SK-N-SH treated with all-trans-retinoic acid at 6 μM for 48 hours (cell line): Measurements from ENCODE around the gene MRPS6.

Experiments
- ATAC-seq: fragments of 200-7000 bp; cut with Tn5 transposase; 3 replicates; pipeline ENCODE4 v1.9.1; 2020; ENCODE audit warnings: mild to moderate bottlenecking, moderate library complexity
- ARNTL ChIP-seq: fragments of 450-650 bp; formaldehyde crosslinking; IDR thresholded peaks from 2 replicates; pipeline ENCODE4 v1.5.0; 2020; ENCODE audit warnings: low read depth, mild to moderate bottlenecking, moderate library complexity, borderline replicate concordance
- BACH2 ChIP-seq: fragments of 250-450 bp; sonication (Bioruptor Pico); IDR thresholded peaks from 2 replicates; pipeline ENCODE4 v1.9.0; 2021; ENCODE audit warnings: mild to moderate bottlenecking, borderline replicate concordance
- CSDC2 ChIP-seq: fragments of 250-450 bp; sonication (Bioruptor Pico); IDR thresholded peaks from 2 replicates; pipeline ENCODE4 v1.5.0; 2020; ENCODE audit warnings: mild to moderate bottlenecking, moderate library complexity
- ESRRG ChIP-seq: fragments of 250-450 bp; sonication (Bioruptor Pico); IDR thresholded peaks from 2 replicates; pipeline ENCODE4 v1.6.1; 2021; ENCODE audit warnings: mild to moderate bottlenecking
- GLIS3 ChIP-seq: fragments of 250-450 bp; sonication (Bioruptor Pico); IDR thresholded peaks from 2 replicates; pipeline ENCODE4 v1.5.0; 2020; ENCODE audit warnings: mild to moderate bottlenecking, moderate library complexity
- ISL1 ChIP-seq: fragments of 250-450 bp; sonication (Bioruptor Pico); IDR thresholded peaks from 2 replicates; pipeline ENCODE4 v2.1.2; 2022; ENCODE audit warnings: mild to moderate bottlenecking, moderate library complexity
- OSR1 ChIP-seq: fragments of 250-450 bp; sonication (Bioruptor Pico); IDR thresholded peaks from 2 replicates; pipeline ENCODE4 v1.8.0; 2022; ENCODE audit warnings: moderate library complexity, mild to moderate bottlenecking, inconsistent platforms
- PPARA ChIP-seq: fragments of 250-450 bp; sonication (Bioruptor Pico); IDR thresholded peaks from 2 replicates; pipeline ENCODE4 v1.5.0; 2020; ENCODE audit warnings: mild to moderate bottlenecking, borderline replicate concordance
- RARB ChIP-seq: fragments of 250-450 bp; sonication (Bioruptor Pico); IDR thresholded peaks from 2 replicates; pipeline ENCODE4 v1.8.0; 2021; ENCODE audit warnings: mild to moderate bottlenecking, moderate library complexity
- SNAI2 ChIP-seq: fragments of 250-450 bp; sonication (Bioruptor Pico); IDR thresholded peaks from 2 replicates; pipeline ENCODE4 v1.5.0; 2020; ENCODE audit warnings: mild to moderate bottlenecking, moderate library complexity
- TCF4 ChIP-seq: fragments of 250-450 bp; sonication (Bioruptor Pico); IDR thresholded peaks from 2 replicates; pipeline ENCODE4 v1.8.0; 2021; ENCODE audit warnings: mild to moderate bottlenecking, moderate library complexity, borderline replicate concordance
- TOX ChIP-seq: fragments of 250-450 bp; sonication (Bioruptor Pico); IDR thresholded peaks from 2 replicates; pipeline ENCODE4 v1.8.0; 2021; ENCODE audit warnings: mild to moderate bottlenecking, moderate library complexity, borderline replicate concordance
- ZC3H10 ChIP-seq: fragments of 250-450 bp; sonication (Bioruptor Pico); IDR thresholded peaks from 2 replicates; pipeline ENCODE4 v1.5.1; 2021; ENCODE audit warnings: mild to moderate bottlenecking, moderate library complexity
- ZFP3 ChIP-seq: fragments of 250-450 bp; sonication (Bioruptor Pico); IDR thresholded peaks from 2 replicates; pipeline ENCODE4 v1.5.0; 2020; ENCODE audit warnings: mild to moderate bottlenecking, moderate library complexity
- ZFP30 ChIP-seq: fragments of 450-650 bp; formaldehyde crosslinking; IDR thresholded peaks from 2 replicates; pipeline ENCODE4 v1.5.0; 2022; ENCODE audit warnings: mild to moderate bottlenecking, moderate library complexity
- ZNF565 ChIP-seq: fragments of 450-650 bp; formaldehyde crosslinking; conservative IDR thresholded peaks from 2 replicates; pipeline ENCODE4 v1.5.0; 2020; ENCODE audit warnings: low read depth, mild to moderate bottlenecking, moderate library complexity
- ZNF70 ChIP-seq: fragments of 450-650 bp; formaldehyde crosslinking; IDR thresholded peaks from 2 replicates; pipeline ENCODE4 v1.5.0; 2020; ENCODE audit warnings: mild to moderate bottlenecking, moderate library complexity
- ZNF8 ChIP-seq: fragments of 450-650 bp; formaldehyde crosslinking; IDR thresholded peaks from 2 replicates; pipeline ENCODE4 v1.5.0; 2020; ENCODE audit warnings: mild to moderate bottlenecking, moderate library complexity
- TF ChIP-seq, protein P1 (sequence below): fragments of 250-450 bp; sonication (Bioruptor Pico); IDR thresholded peaks from 2 replicates; pipeline ENCODE4 v1.5.0; 2020; ENCODE audit warnings: mild to moderate bottlenecking, moderate library complexity
- TF ChIP-seq, protein P2 (sequence below): fragments of 250-450 bp; sonication (Bioruptor Pico); IDR thresholded peaks from 2 replicates; pipeline ENCODE4 v1.8.0; 2021; ENCODE audit warnings: low read depth, mild to moderate bottlenecking, moderate library complexity, borderline replicate concordance
- TF ChIP-seq, protein P3 (sequence below): fragments of 250-450 bp; sonication (Bioruptor Pico); IDR thresholded peaks from 2 replicates; pipeline ENCODE4 v1.5.1; 2020; ENCODE audit warnings: low read depth, mild to moderate bottlenecking, moderate library complexity
- TF ChIP-seq, protein P4 (sequence below): fragments of 250-450 bp; sonication (Bioruptor Pico); IDR thresholded peaks from 2 replicates; pipeline ENCODE4 v1.5.1; 2021; ENCODE audit warnings: mild to moderate bottlenecking, moderate library complexity

Gene MRPS6

GRCh38 chr21:34148826-34149558, 75.6 kb downstream of the MRPS6 start:
- ATAC-seq: no peak
- no peak for TF ChIP-seq ZNF70 (CRISPR knock-in tag)
- TF ChIP-seq, all 23 proteins: peak for 0

- ATAC-seq: no peak
- no peak for TF ChIP-seq ZNF70 (CRISPR knock-in tag)
- TF ChIP-seq, protein P1, sequence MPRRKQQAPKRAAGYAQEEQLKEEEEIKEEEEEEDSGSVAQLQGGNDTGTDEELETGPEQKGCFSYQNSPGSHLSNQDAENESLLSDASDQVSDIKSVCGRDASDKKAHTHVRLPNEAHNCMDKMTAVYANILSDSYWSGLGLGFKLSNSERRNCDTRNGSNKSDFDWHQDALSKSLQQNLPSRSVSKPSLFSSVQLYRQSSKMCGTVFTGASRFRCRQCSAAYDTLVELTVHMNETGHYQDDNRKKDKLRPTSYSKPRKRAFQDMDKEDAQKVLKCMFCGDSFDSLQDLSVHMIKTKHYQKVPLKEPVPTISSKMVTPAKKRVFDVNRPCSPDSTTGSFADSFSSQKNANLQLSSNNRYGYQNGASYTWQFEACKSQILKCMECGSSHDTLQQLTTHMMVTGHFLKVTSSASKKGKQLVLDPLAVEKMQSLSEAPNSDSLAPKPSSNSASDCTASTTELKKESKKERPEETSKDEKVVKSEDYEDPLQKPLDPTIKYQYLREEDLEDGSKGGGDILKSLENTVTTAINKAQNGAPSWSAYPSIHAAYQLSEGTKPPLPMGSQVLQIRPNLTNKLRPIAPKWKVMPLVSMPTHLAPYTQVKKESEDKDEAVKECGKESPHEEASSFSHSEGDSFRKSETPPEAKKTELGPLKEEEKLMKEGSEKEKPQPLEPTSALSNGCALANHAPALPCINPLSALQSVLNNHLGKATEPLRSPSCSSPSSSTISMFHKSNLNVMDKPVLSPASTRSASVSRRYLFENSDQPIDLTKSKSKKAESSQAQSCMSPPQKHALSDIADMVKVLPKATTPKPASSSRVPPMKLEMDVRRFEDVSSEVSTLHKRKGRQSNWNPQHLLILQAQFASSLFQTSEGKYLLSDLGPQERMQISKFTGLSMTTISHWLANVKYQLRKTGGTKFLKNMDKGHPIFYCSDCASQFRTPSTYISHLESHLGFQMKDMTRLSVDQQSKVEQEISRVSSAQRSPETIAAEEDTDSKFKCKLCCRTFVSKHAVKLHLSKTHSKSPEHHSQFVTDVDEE (CRISPR knock-in tag): no peak
- TF ChIP-seq ZNF565 (CRISPR knock-in tag): no peak
- no peak for TF ChIP-seq TCF4 (CRISPR knock-in tag)
- TF ChIP-seq ZFP3 (CRISPR knock-in tag): no peak
- TF ChIP-seq RARB (CRISPR knock-in tag): no peak
- no peak for TF ChIP-seq ISL1 (CRISPR knock-in tag)
- no peak for TF ChIP-seq GLIS3 (CRISPR knock-in tag)
- TF ChIP-seq ZNF8 (CRISPR knock-in tag): no peak
- TF ChIP-seq ZFP30 (CRISPR knock-in tag): no peak
- no peak for TF ChIP-seq CSDC2 (CRISPR knock-in tag)
- TF ChIP-seq, protein P2, sequence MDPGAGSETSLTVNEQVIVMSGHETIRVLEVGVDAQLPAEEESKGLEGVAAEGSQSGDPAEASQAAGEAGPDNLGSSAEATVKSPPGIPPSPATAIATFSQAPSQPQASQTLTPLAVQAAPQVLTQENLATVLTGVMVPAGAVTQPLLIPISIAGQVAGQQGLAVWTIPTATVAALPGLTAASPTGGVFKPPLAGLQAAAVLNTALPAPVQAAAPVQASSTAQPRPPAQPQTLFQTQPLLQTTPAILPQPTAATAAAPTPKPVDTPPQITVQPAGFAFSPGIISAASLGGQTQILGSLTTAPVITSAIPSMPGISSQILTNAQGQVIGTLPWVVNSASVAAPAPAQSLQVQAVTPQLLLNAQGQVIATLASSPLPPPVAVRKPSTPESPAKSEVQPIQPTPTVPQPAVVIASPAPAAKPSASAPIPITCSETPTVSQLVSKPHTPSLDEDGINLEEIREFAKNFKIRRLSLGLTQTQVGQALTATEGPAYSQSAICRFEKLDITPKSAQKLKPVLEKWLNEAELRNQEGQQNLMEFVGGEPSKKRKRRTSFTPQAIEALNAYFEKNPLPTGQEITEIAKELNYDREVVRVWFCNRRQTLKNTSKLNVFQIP (CRISPR knock-in tag): no peak
- no peak for TF ChIP-seq ARNTL (CRISPR knock-in tag)
- no peak for TF ChIP-seq BACH2 (CRISPR knock-in tag)
- TF ChIP-seq, protein P3, sequence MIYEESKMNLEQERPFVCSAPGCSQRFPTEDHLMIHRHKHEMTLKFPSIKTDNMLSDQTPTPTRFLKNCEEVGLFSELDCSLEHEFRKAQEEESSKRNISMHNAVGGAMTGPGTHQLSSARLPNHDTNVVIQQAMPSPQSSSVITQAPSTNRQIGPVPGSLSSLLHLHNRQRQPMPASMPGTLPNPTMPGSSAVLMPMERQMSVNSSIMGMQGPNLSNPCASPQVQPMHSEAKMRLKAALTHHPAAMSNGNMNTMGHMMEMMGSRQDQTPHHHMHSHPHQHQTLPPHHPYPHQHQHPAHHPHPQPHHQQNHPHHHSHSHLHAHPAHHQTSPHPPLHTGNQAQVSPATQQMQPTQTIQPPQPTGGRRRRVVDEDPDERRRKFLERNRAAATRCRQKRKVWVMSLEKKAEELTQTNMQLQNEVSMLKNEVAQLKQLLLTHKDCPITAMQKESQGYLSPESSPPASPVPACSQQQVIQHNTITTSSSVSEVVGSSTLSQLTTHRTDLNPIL: no peak
- no peak for TF ChIP-seq PPARA (CRISPR knock-in tag)
- TF ChIP-seq ZC3H10 (CRISPR knock-in tag): no peak
- TF ChIP-seq, protein P4, sequence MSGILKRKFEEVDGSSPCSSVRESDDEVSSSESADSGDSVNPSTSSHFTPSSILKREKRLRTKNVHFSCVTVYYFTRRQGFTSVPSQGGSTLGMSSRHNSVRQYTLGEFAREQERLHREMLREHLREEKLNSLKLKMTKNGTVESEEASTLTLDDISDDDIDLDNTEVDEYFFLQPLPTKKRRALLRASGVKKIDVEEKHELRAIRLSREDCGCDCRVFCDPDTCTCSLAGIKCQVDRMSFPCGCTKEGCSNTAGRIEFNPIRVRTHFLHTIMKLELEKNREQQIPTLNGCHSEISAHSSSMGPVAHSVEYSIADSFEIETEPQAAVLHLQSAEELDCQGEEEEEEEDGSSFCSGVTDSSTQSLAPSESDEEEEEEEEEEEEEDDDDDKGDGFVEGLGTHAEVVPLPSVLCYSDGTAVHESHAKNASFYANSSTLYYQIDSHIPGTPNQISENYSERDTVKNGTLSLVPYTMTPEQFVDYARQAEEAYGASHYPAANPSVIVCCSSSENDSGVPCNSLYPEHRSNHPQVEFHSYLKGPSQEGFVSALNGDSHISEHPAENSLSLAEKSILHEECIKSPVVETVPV (CRISPR knock-in tag): no peak
Observed at GRCh38 chr21:34152500-34152899, 79.1 kb downstream of the MRPS6 start.

GRCh38 chr21:34154878-34155277, 81.5 kb downstream of the MRPS6 start:
- no peak for TF ChIP-seq ISL1 (CRISPR knock-in tag)
- no peak for TF ChIP-seq ARNTL (CRISPR knock-in tag)
- no peak for TF ChIP-seq ESRRG (CRISPR knock-in tag)
- TF ChIP-seq SNAI2 (CRISPR knock-in tag): no peak
- TF ChIP-seq, protein P3: no peak
- no peak for TF ChIP-seq ZNF70 (CRISPR knock-in tag)
- no peak for TF ChIP-seq ZC3H10 (CRISPR knock-in tag)
- no peak for ATAC-seq

DNA sequence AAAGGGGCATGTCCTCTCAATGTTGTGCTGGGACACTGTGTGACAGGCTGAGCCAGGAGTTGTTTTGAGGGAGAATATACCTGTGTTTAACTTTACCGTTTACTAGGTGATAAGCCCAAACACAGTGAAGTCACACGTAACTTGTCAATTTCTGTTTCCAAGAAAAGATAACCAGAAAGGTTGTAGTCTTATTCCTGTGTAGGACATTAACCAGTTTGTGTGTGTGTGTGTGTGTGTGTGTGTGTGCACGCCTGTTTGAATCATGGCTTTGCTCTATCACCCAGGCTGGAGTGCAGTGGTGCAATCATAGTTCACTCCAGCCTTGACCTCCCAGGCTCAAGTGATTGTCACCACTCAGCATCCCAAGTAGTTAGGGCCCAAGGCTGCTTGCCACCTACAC, 83.6 kb downstream of the MRPS6 start:
- TF ChIP-seq, protein P2 (CRISPR knock-in tag): no peak
- TF ChIP-seq ARNTL (CRISPR knock-in tag): no peak
- no peak for TF ChIP-seq RARB (CRISPR knock-in tag)
- TF ChIP-seq TOX (CRISPR knock-in tag): no peak
- no peak for TF ChIP-seq GLIS3 (CRISPR knock-in tag)
- TF ChIP-seq, protein P4 (CRISPR knock-in tag): no peak
- TF ChIP-seq SNAI2 (CRISPR knock-in tag): no peak
- no peak for TF ChIP-seq ESRRG (CRISPR knock-in tag)
- TF ChIP-seq CSDC2 (CRISPR knock-in tag): no peak
- TF ChIP-seq ZNF565 (CRISPR knock-in tag): no peak
- TF ChIP-seq ZFP3 (CRISPR knock-in tag): no peak
- no peak for TF ChIP-seq OSR1 (CRISPR knock-in tag)
- no peak for TF ChIP-seq ZFP30 (CRISPR knock-in tag)
- TF ChIP-seq BACH2 (CRISPR knock-in tag): no peak
- TF ChIP-seq ISL1 (CRISPR knock-in tag): no peak
- TF ChIP-seq ZC3H10 (CRISPR knock-in tag): no peak

More for the DNA sequence above, 83.6 kb downstream of the MRPS6 start:
- no peak for ATAC-seq
